ENCODE results near the gene GART.

DNA sequence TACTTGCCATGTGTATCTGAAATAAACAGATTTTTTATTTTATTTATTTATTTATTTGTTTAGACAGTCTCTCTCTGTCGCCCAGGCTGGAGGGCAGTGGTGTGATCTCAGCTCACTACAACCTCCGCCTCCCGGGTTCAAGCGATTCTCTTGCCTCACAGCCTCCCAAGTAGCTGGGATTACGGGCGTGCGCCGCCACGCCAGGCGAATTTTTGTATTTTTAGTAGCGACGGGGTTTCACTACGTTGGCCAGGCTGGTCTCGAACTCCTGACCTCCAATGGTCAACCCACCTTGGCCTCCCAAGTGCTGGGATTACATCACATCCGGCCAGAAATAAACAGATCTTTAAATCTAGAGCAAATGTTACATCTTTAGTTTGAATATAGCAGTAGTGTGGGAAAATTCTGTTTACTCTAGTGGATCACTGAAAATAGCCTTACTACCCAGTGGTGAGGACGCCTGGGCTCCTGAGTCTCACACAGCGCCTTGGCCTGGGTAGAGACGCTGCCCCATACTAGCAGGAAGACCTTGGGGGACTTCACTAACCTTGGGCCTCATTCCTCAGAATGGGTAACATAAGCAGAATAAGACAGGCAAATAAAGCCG, 709 bp downstream of the GART start:
- TF ChIP-seq, protein P1, sequence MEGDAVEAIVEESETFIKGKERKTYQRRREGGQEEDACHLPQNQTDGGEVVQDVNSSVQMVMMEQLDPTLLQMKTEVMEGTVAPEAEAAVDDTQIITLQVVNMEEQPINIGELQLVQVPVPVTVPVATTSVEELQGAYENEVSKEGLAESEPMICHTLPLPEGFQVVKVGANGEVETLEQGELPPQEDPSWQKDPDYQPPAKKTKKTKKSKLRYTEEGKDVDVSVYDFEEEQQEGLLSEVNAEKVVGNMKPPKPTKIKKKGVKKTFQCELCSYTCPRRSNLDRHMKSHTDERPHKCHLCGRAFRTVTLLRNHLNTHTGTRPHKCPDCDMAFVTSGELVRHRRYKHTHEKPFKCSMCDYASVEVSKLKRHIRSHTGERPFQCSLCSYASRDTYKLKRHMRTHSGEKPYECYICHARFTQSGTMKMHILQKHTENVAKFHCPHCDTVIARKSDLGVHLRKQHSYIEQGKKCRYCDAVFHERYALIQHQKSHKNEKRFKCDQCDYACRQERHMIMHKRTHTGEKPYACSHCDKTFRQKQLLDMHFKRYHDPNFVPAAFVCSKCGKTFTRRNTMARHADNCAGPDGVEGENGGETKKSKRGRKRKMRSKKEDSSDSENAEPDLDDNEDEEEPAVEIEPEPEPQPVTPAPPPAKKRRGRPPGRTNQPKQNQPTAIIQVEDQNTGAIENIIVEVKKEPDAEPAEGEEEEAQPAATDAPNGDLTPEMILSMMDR (IDR thresholded peaks at IDR 0.05), result no peak
- no peak for TF ChIP-seq POLR2AphosphoS5 (IDR thresholded peaks at IDR 0.05; ENCODE audit: low read depth, low read length)
- TF ChIP-seq TCF7L2 (IDR thresholded peaks at IDR 0.05; ENCODE audit: low read depth, low read length), result no peak
- TF ChIP-seq, protein P2, sequence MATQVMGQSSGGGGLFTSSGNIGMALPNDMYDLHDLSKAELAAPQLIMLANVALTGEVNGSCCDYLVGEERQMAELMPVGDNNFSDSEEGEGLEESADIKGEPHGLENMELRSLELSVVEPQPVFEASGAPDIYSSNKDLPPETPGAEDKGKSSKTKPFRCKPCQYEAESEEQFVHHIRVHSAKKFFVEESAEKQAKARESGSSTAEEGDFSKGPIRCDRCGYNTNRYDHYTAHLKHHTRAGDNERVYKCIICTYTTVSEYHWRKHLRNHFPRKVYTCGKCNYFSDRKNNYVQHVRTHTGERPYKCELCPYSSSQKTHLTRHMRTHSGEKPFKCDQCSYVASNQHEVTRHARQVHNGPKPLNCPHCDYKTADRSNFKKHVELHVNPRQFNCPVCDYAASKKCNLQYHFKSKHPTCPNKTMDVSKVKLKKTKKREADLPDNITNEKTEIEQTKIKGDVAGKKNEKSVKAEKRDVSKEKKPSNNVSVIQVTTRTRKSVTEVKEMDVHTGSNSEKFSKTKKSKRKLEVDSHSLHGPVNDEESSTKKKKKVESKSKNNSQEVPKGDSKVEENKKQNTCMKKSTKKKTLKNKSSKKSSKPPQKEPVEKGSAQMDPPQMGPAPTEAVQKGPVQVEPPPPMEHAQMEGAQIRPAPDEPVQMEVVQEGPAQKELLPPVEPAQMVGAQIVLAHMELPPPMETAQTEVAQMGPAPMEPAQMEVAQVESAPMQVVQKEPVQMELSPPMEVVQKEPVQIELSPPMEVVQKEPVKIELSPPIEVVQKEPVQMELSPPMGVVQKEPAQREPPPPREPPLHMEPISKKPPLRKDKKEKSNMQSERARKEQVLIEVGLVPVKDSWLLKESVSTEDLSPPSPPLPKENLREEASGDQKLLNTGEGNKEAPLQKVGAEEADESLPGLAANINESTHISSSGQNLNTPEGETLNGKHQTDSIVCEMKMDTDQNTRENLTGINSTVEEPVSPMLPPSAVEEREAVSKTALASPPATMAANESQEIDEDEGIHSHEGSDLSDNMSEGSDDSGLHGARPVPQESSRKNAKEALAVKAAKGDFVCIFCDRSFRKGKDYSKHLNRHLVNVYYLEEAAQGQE (IDR thresholded peaks at IDR 0.05; ENCODE audit: insufficient read depth in 1 of 2, low read depth in 2 of 2, low read length in 1 of 2), result no peak

All from Panc1 (cell line).